Kidney (tissue), 22 donors: Measurements from ENCODE around the gene GLT1D1. TPM values are rescaled to one million over a fixed set of nuclear protein-coding genes. Genes with fewer than 3 reads are reported as not detected.
"Not testable (repeated sequence)": the region's sequence is repeated elsewhere in the genome, so short reads cannot be mapped to it uniquely, and the experiment has no call there.

ENCODE experiments used
- DNase-seq, 5 donors: peaks; one replicate each; pipeline ENCODE4 v3.0.0-alpha.2; 2013 to 2020
- FAIRE-seq: peaks from 2 replicates; lab custom pipeline; 2012; peaks lifted over from hg19 to GRCh38; lab: Jason Lieb, UNC
- H3K27ac ChIP-seq, 2 donors: one replicate each; pipeline ENCODE4 v1.7.0; 2013; ENCODE audit warnings: low read depth in 2 of 2, low read length in 2 of 2, inconsistent platforms in 1 of 2
- H3K27me3 ChIP-seq: one replicate; pipeline ENCODE4 v1.7.1; 2013; ENCODE audit warnings: low read length, inconsistent platforms; ENCODE audit not compliant: control insufficient read depth, insufficient read depth
- H3K36me3 ChIP-seq, 3 donors: one replicate each; pipeline versions ENCODE4 v1.7.0 to v1.7.1; 2013; ENCODE audit warnings: low read length in 3 of 3, control low read depth in 1 of 3, inconsistent platforms in 1 of 3; ENCODE audit not compliant: insufficient read depth in 3 of 3, control insufficient read depth in 2 of 3
- H3K4me1 ChIP-seq, 3 donors: one replicate each; pipeline versions ENCODE4 v1.7.0 to v1.7.1; 2013; ENCODE audit warnings: low read length in 3 of 3, inconsistent platforms in 1 of 3, low read depth in 1 of 3; ENCODE audit not compliant: control insufficient read depth in 2 of 3, insufficient read depth in 2 of 3
- H3K4me3 ChIP-seq, 3 donors: one replicate each; pipeline versions ENCODE4 v1.7.0 to v1.8.1; 2013; ENCODE audit warnings: low read length in 3 of 3, control low read depth in 1 of 3, inconsistent platforms in 1 of 3
- H3K9ac ChIP-seq, 3 donors: one replicate each; pipeline versions ENCODE4 v1.7.0 to v1.7.1; 2013; ENCODE audit warnings: low read length in 3 of 3, control low read depth in 1 of 3, inconsistent platforms in 1 of 3
- H3K9me3 ChIP-seq, 3 donors: one replicate each; pipeline versions ENCODE4 v1.7.0 to v1.7.1; 2013; ENCODE audit warnings: low read length in 3 of 3, control low read depth in 1 of 3, inconsistent platforms in 1 of 3; ENCODE audit not compliant: control insufficient read depth in 2 of 3, insufficient read depth in 1 of 3
- CTCF ChIP-seq: IDR thresholded peaks from 3 replicates; pipeline ENCODE4 v1.5.1; 2012; ENCODE audit warnings: mild to moderate bottlenecking, moderate library complexity, borderline replicate concordance; ENCODE audit not compliant: insufficient read depth; ENCODE audit errors: extremely low read depth
- intact Hi-C: fragments of 100-400 bp; cut with DNase I; formaldehyde crosslinking; loops from one replicate; pipeline ENCODE4 v1.11.1; 2022
- long read RNA-seq, 10 donors: library from polyadenylated mRNA in 1 of 10; unstranded in 1 of 10; transcript quantifications; one replicate each; pipeline ENCODE4 v2.0.0 and lab custom pipeline, GENCODE V29; 2021 to 2026
- polyA plus RNA-seq: library from polyadenylated mRNA; stranded (reverse); fragments of 350-450 nt; fragmentation: Illumina TruSeq; extraction: RNeasy Lipid Tissue Mini Kit (QIAGEN cat#74804); gene quantifications from one replicate; pipeline ENCODE4 v1.2.3, GENCODE V29; 2014; ENCODE audit warnings: low read depth, low replicate concordance; ENCODE audit not compliant: insufficient read depth
- total RNA-seq: library from RNA; stranded (reverse); fragmentation: NEBNext Ultra II Directional; extraction: Animal tissue kit (Norgen Biotek cat#: 25700); gene quantifications from one replicate; pipeline ENCODE4 v1.2.1, GENCODE V29; 2021
- donor health status: control.
- donor health status: control.
- donor health status: control.
- donor health status: control.
- donor health status: control.
- donor health status: DM: yes; HTN: yes; CAD: no.
- donor health status: Normal renal cell carcinoma (clear cell type).

Gene GLT1D1
- total RNA-seq = 0.41 TPM
- polyA plus RNA-seq = 0.45 TPM
- long read RNA-seq, donor 1 = 0 reads
- long read RNA-seq, donor 2 = 0 reads
- long read RNA-seq, donor 3, partial matches to known transcripts = 0 of 2 reads
- long read RNA-seq, donor 3, other reads (novel, unspliced or antisense) = 0 of 2 reads
- long read RNA-seq, donor 4 = 0 reads
- long read RNA-seq, donor 5 = 0 reads
- long read RNA-seq, donor 6 = 0 reads
- long read RNA-seq, donor 7 = 0 reads
- long read RNA-seq, donor 8 = 0 reads
- long read RNA-seq, donor 9 = 0 reads
- long read RNA-seq, donor 10 = 0 reads

GRCh38 chr12:128852885-128853599, at the start of gene GLT1D1:
Gene GLT1D1 (plus strand): TSS chr12:128853478. CDS start chr12:128853582, 104 bp downstream.
- no peak for TF ChIP-seq CTCF
- H3K27me3 ChIP-seq = no peaks in the 10 kb centered on the region
- H3K9ac ChIP-seq = no peak within 1 kb of the TSS
- peak within 1 kb of the TSS in 1 of 3 donors; percentile 20 for H3K4me3 ChIP-seq
- peak in 1 of 5 donors; percentile 17 for DNase-seq
- no peaks in the 10 kb centered on the region for H3K36me3 ChIP-seq
- intact Hi-C loops = no loop called here
- FAIRE-seq = no peak
- no peaks in the 10 kb centered on the region for H3K4me1 ChIP-seq
- no peak within 1 kb of the TSS for H3K27ac ChIP-seq
- no peaks in the 10 kb centered on the region for H3K9me3 ChIP-seq

- no peak overlapping the region for H3K27ac ChIP-seq
- H3K4me1 ChIP-seq = no peaks in the 10 kb centered on the region
- TF ChIP-seq CTCF = no peak
- no peak for DNase-seq
- no peak for FAIRE-seq
- intact Hi-C loops = no loop called here
- H3K36me3 ChIP-seq = peaks cover 7 to 19% (median 19%) of the 10 kb centered on the region in 3 donors
- no peaks in the 10 kb centered on the region for H3K9me3 ChIP-seq
- H3K9ac ChIP-seq = no peak overlapping the region
- H3K27me3 ChIP-seq = no peaks in the 10 kb centered on the region
- no peak overlapping the region for H3K4me3 ChIP-seq
These were observed 49.5 kb upstream of the GLT1D1 start for GRCh38 chr12:128803788-128804187.

- no peak overlapping the region for H3K9ac ChIP-seq
- FAIRE-seq = no peak
- no peak overlapping the region for H3K4me3 ChIP-seq
- H3K27me3 ChIP-seq = no peaks in the 10 kb centered on the region
- H3K36me3 ChIP-seq = peaks cover 8 to 21% (median 15%) of the 10 kb centered on the region in 3 donors
- no peaks in the 10 kb centered on the region for H3K4me1 ChIP-seq
- H3K27ac ChIP-seq = no peak overlapping the region
- intact Hi-C loops = no loop called here
- TF ChIP-seq CTCF = no peak
- no peaks in the 10 kb centered on the region for H3K9me3 ChIP-seq
- no peak for DNase-seq
These were observed 48.5 kb upstream of the GLT1D1 start for GRCh38 chr12:128804762-128805161.

GRCh38 chr12:128805406-128805805, 47.9 kb upstream of the GLT1D1 start:
- H3K9me3 ChIP-seq, H3K4me1 ChIP-seq, H3K4me3 ChIP-seq, DNase-seq, intact Hi-C loops, FAIRE-seq, H3K27me3 ChIP-seq, H3K9ac ChIP-seq, H3K27ac ChIP-seq: not testable (repeated sequence)
- peaks cover 7 to 16% (median 10%) of the 10 kb centered on the region in 3 donors for H3K36me3 ChIP-seq
